H4 (cell line): ENCODE measurements around the gene UTP25. TPM values are rescaled to one million over a fixed set of nuclear protein-coding genes. Genes with fewer than 3 reads are reported as not detected.

Source experiments
- DNase-seq: peaks from one replicate; pipeline ENCODE4 v3.0.0-alpha.2; 2015; ENCODE audit warnings: low spot score
- total RNA-seq: library from RNA; depleted of rRNA; stranded (reverse); fragments of >200 nt; shearing (Covaris generic); gene quantifications from 2 replicates; pipeline ENCODE4 v1.2.3, GENCODE V29; 2014

UTP25 gene
- total RNA-seq, 1 experiment from 2014 or later: 5.7 TPM

- no peak for DNase-seq
These were observed 21.7 kb upstream of the UTP25 start, which contains the start of gene IRF6 for GRCh38 chr1:209805875-209806760. IRF6 (minus strand) TSS chr1:209806142; CDS start chr1:209801413, 4,729 bp downstream.

- no peak for DNase-seq
These were observed 20.3 kb upstream of the UTP25 start for GRCh38 chr1:209807509-209807908.

- peak; percentile 77 for DNase-seq
These were observed 19.7 kb upstream of the UTP25 start for GRCh38 chr1:209808059-209808581.

GRCh38 chr1:209809611-209810010, 18.2 kb upstream of the UTP25 start:
- DNase-seq: no peak

- no peak for DNase-seq
These were observed 17.0 kb upstream of the UTP25 start for GRCh38 chr1:209810783-209811182.

GRCh38 chr1:209813902-209814301, 13.9 kb upstream of the UTP25 start:
- no peak for DNase-seq

GRCh38 chr1:209815490-209815889, 12.3 kb upstream of the UTP25 start:
- DNase-seq: no peak

GRCh38 chr1:209815931-209816341, 11.8 kb upstream of the UTP25 start:
- no peak for DNase-seq

- DNase-seq: no peak
These were observed 10.8 kb upstream of the UTP25 start for GRCh38 chr1:209816923-209817322.

GRCh38 chr1:209817691-209818090, 10.1 kb upstream of the UTP25 start:
- no peak for DNase-seq

- no peak for DNase-seq
These were observed 8.7 kb upstream of the UTP25 start for GRCh38 chr1:209819058-209819457.

- no peak for DNase-seq
These were observed 6.8 kb upstream of the UTP25 start for GRCh38 chr1:209820986-209821385.

- DNase-seq: no peak
These were observed 5.1 kb upstream of the UTP25 start for GRCh38 chr1:209822706-209823105.

- peak; percentile 59 for DNase-seq
These were observed 4.4 kb upstream of the UTP25 start for GRCh38 chr1:209823143-209824041.

GRCh38 chr1:209825591-209826434, 2.0 kb upstream of the UTP25 start:
- no peak for DNase-seq

GRCh38 chr1:209829716-209830115, 1.9 kb downstream of the UTP25 start:
- DNase-seq: no peak

GRCh38 chr1:209830722-209831121, 3.0 kb downstream of the UTP25 start:
- DNase-seq: no peak

GRCh38 chr1:209831615-209832014, 3.8 kb downstream of the UTP25 start:
- no peak for DNase-seq

- no peak for DNase-seq
These were observed 8.1 kb downstream of the UTP25 start for GRCh38 chr1:209835782-209836298.

- no peak for DNase-seq
These were observed 9.9 kb downstream of the UTP25 start for GRCh38 chr1:209837671-209838070.

GRCh38 chr1:209838537-209838936, 10.8 kb downstream of the UTP25 start:
- no peak for DNase-seq
